NCI-H1417 treated with DMSO at 0.1 percent for 48 hours (cell line): ENCODE data around the gene PRM2.

ENCODE experiments used
- DNase-seq: peaks from one replicate; lab custom pipeline; 2025; lab: John Stamatoyannopoulos, UW

Gene PRM2

DNA sequence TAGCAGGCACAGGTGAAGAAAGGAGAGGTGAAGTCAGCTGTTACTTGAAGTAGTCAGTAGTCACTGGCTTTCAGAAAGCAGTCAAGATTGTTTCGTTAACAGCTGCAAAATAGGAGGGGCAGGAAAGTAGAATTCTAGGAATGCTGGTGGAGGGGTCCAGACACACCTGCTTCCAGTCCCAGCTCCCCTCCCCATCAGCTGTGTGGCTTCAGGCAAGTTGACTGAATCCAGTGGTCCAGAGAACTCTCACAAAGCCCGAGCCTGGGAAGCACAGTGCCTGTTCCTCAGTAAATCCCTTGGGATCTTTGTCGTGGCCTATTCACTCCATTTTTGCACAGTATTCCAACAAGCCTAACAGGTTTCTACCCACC, 15.7 kb downstream of the PRM2 start:
- DNase-seq = no peak

DNA sequence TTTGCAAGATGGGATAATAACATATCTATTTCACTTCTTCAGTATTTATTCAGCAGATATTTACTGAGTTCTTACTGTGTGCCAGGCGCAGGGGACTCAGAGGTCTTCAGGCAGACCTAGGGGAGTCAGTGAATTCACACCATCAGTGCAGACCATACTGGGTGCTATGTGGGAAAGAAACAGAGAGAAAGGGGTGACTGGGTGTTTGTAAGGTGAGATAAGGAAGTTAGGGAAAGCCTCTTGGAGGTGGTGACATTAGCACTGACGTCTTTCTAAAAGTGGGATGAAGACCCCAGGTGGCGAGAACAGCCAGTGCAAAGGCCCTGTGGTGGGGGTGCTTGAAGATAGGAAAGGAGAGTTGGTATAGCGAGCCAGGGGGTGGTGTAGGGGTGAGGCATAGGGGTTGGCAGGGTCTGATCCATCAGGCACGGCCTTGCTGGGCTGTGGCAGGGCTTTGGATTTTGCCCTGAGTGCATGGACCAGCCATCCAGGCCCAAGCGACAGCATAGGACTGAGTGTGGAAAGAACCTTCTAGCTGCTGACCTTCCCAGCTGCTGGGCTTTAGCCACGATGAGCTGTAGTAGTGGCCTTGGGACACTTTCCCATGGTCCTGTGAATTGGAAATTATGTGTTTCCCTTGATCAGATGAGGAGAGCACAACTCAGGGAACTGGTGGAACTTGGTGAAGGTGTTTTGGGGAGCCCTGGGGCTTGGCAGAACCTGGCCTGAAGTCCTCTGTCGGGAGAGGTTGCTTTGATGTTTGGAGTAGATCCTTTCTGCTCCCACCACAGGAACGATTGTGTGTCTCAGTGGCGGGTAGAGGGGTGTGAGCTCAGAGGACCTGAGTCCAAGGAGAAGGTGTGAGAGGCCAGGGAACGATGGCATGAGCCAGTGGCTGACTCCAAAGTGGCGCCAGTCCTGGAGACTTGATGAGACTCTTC, 16.4 kb downstream of the PRM2 start:
- no peak for DNase-seq

DNA sequence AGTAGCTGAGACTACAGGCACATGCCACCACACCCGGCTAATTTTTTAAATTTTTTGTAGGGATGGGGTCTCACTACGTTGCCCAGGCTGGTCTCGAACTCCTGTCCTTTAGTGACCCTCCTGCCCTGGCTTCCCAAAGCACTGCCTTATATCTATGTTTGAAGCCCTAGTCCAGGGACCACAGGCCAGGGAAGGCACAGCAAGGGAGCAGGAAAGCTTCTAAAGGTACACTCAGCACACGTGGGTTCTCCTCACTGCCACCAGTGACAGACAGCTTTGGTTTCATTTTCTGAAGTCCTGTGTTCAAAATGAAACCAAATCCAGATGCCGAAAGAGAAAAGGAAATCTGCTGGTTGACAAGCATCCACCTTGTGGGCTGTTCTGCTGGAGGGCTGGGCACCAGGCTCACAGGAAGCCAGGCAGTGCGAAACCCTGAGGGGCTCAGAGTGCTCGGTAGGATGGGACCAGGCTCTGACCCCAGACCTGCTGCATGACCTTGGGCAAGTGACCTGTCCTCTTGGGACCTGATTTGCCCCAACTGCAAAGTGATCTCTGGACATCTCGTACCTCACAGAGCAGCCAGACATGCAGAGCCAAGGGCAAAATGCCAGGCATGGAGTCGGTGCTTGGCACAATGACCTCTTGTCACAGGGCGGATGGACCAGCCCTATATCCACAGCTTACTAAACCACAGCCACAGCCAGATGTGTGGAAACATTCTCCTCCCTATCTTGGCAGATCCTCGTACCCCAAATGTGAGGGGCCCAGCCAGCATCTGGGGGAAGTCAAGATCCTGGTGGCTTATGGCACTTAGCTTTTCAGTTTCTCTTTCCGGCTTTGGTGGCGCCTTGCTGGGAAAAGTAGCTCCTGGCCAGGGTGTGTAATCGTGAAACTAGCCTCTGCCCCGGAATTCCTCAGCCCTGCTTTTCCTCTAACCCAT, 17.5 kb downstream of the PRM2 start:
- no peak for DNase-seq

DNA sequence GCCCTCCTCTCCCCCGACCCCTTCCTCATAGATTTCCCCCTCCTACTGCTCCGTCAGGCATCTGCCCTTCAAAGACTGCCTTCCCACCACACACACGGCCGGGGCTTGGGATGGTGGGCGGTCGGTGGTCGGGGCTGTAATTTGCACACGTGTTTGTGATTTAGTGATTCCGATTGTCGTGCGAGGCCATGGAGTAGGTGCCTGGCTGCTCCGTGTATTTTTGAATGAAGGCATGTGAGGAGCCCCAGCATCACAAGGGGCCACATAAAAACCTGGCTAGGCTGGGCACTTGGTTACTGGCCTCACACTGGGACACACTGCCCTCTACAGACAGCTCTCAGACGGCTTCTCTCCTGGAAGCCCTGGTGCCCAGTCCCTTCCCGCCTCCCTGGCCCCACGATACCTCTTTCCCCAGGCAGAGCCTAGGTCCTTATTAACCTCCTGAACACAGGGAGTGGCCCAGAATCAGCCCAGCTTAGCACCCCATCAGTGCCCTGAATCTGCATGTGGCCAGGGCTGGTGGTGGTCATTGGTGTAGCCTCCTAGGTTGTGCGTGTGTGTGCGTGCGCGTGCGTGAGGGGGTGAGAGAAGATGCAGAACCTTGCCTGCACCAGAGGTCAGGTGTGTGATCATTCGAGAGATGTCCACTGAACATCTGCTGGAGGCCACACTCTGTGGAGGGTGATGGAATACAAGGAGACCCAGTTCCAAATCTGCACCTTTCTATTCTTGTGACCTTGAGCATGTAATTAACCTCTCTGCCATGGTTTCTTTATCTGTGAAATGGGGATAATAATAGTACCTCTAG, 18.9 kb downstream of the PRM2 start:
- DNase-seq = peak; percentile 23

- DNase-seq = no peak
Measured at GRCh38 chr16:11256661-11257130, 19.6 kb downstream of the PRM2 start.

DNA sequence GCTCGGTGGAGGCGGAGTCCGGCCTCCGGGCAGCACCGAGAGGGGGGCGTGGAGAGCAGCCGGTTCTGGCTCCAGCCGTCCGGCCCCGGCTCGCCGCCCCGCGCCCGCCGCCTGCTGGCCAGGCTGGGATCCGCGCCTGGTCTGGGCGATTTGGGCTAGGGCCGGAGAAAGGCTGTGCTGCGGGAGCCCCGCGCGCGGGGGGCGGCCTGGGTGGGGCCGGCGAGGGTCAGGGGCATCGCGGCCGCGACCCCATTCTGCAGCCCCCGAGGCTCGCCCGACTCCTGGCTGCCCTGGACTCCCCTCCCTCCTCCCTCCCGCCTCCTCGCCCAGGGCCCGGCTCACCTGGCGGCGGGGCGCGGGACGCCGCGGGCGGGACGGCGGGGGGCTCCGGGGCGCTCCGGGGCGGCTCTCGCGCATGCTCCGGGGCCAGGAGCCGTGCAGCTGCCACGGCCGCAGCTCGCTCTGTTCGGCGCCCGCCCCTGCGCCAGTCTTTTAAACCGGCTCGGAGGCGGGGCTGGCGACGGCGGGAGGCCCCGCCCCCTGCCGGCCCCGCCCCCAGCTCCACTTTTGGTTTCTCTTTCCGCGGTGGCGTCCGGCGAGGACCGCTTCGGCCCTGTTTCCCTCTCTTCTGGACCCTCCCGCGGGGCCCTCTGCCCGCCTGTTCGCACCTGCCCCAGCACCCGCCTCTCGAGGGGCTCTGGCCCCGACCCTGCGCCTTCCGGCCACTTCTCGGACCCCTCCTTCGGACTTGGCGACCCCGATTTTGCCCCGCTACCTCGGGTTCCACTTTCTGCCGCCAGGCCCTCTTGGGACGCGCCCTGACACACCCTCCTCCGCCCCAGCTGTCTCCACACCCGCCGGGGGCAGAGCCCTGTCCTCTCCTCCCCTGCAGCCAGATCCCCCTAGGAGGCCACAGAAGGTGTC, 20.3 kb downstream of the PRM2 start, which contains the start of gene SOCS1:
TSS of gene SOCS1 (minus strand) at position 468 of the 924 bp plus-strand sequence. CDS start 726 bp downstream, outside the sequence.
- DNase-seq = no peak

- no peak for DNase-seq
Measured at GRCh38 chr16:11254913-11255736, 21.2 kb downstream of the PRM2 start.

DNA sequence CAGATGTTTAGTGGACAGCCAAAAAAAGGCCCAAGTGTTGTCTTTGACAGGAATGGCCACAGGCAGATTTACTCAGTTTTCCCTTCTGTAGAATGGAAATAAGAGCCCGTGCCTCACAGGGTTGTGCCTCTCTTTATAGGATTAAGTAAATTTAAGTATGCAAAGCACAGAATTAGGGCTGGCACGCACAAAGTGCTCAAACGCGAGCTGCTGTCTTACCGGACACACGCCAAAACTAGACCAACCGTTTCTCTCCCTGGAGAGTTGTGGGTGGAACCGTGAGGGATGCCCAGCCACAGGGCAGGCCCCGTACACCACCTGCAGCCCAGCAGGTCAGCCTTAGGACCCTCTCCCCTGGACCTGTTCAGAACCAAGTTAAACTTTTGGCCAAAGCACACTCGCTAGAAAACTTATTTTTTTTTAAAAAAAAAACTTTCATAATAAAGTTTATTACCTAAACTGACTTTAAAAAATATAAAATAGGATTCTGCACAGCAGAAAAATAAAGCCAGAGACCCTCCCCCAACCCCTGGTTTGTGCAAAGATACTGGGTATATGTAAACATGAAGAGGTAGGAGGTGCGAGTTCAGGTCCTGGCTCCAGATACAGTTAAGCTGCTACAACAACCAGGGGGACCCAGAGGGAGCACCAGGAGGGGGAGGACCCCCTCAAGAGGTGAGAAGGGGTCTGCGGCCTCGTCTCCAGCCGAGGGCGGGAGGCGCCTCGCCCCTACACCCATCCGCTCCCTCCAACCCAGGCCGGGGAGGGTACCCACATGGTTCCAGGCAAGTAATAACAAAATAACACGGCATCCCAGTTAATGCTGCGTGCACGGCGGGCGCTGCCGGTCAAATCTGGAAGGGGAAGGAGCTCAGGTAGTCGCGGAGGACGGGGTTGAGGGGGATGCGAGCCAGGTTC, 22.0 kb downstream of the PRM2 start:
- DNase-seq = no peak

DNA sequence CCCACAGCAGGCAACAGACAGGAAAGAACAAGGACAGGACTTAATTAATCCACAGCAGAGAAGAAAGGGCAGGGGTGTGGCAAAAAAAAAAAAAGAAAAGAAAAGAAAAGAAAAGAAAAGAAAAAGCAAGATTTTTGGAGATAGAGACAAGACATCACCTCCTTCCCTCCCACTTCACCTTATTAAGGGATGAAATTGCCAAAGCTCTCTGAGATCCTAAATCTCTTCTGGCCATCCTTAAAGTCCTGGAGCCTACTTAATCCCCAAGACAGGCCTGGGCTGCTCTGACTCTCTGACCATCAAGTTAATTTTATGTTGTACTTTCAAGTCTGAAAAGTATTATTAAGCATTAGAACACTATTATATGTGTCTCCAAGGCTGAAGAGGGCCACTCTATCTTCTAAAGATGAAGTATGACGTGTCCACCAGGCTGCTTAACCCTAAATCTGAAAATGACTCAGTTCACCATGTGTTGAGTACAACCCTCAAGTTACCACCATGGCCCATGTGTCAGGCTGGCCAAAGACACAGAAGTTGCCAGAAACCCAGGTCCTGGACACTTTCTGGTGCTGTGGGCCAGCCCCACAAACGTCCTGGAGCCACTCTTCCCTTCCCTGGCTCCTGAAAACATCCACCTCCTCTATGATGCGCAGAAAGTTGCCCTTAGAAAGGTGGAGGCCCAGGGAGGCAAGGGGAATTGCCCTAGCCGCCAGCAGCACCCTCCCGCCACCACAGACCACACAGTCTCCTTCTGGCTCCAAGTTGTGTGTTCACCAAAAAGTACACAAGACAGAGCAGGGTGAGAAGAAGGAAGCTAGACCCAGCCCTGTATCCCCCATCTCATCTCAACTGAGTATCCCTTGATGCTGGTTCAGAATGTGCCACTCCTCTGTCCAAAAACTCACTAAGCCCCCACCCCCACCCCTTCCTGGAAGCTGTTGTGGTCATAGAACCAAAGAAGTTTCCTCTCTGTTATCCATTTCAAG, 23.0 kb downstream of the PRM2 start:
- no peak for DNase-seq

- DNase-seq = no peak
Measured at GRCh38 chr16:11252482-11252931, 23.8 kb downstream of the PRM2 start.

- DNase-seq = no peak
Measured at GRCh38 chr16:11251525-11252481, 24.5 kb downstream of the PRM2 start.

DNA sequence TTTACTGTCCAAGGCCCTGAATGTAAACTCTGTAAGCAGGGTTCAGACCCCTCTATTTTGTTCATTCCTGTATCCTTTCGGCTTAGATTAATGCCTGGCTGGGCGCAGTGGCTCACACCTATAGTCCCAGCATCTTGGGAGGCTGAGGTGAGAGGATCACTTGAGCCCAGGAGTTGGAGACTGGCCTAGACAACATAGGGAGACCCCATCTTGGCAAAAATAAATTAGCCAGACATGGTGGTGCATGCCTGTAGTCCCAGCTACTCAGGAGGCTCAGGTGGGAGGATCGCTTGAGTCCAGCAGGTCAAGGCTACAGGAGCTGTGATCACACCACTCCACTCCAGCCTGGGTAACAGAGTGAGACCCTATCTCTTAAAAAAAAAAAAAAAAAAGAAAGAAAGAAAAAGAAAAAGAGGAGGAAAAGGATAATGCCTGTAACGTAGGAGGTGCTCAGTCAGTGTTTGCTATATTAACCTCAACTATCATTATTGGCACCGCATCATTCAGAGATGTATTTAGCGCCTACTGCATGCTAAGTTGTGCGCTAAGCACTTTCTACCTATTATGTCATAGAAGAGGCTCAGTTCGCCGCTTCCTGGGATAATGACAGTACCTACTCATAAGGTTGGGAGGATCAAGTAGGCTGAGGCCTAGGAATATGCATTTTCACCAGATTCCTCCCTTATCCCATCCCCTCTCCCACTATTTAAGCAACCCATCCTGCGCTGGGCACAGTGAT, 25.3 kb downstream of the PRM2 start:
- DNase-seq = no peak

- no peak for DNase-seq
Measured at GRCh38 chr16:11250091-11250785, 26.0 kb downstream of the PRM2 start.

DNA sequence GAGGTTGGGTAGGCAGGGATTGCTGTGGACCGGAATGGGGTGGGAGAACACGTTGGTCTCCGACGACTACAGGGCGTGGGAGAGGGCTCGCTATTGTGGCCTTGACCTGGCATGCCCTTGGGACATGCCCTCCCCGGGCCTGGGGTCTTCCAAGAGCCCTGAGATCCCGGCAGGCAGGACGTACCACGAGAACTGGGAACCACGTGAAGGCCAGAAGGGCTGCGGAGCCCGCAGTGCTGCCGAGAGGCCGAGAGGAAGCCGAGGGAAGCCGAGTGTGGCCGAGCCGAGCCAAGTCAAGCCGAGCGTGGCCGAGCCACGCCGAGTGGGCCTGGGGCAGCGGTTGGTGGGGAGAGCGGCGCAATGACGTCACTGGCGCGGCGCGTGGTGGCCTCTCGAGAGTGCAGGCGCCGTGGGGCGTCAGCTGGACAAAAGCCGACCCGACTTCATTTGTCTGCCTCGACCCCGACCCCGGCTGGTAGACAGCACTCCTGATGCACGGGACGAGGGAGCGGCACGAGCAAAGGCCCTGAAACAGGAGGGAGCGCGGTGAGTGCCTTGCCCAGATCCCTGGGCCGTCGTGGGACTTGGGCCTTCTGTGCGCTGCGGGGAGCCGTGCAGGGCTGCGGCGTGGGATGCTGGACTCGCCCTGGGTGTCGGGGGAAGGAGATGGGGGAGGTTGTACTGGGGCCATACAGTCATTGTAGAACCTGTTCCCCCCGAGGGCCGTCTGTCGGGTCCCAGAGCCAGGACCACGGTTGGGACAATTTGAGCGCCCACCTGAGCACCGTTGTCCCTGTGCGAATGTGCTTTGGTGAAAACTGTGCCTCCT, 26.8 kb downstream of the PRM2 start:
- no peak for DNase-seq
